IMR-90 (cell line): ENCODE measurements around the gene ABO. TPM values are rescaled to one million over a fixed set of nuclear protein-coding genes. Genes with fewer than 3 reads are reported as not detected.
"Not testable (repeated sequence)": the region's sequence is repeated elsewhere in the genome, so short reads cannot be mapped to it uniquely, and the experiment has no call there.

Source experiments
- ATAC-seq: fragments of 200-7000 bp; cut with Tn5 transposase; 2 replicates; pipeline ENCODE4 v1.9.1; 2020; ENCODE audit warnings: low read depth, mild to moderate bottlenecking, moderate library complexity
- BruUV-seq: library from RNA; stranded (reverse); fragments of 400-500 nt; replicated peaks from 2 replicates; lab custom pipeline; 2021; lab: Mats Ljungman, UMichigan
- CTCF ChIA-PET: fragments of 300-600 bp; formaldehyde crosslinking; extraction: SDS; loops from one replicate; lab custom pipeline; 2021; ENCODE audit warnings: antibody characterized with exemption; lab: Yijun Ruan, JAX
- POLR2A ChIA-PET: fragments of 300-600 bp; sonication (Branson Sonifier 250); formaldehyde crosslinking; loops from one replicate; lab custom pipeline; 2022; ENCODE audit warnings: antibody characterized with exemption; ENCODE audit not compliant: unreplicated experiment; lab: Charles Lee
- DNase-seq: peaks from one replicate; pipeline ENCODE4 v3.0.0; 2013
- H2AFZ ChIP-seq: replicated peaks from 2 replicates; pipeline ENCODE3; 2013; ENCODE audit warnings: low read length, mild to moderate bottlenecking; ENCODE audit not compliant: poor library complexity
- H2AK5ac ChIP-seq: 2 replicates; pipeline ENCODE4 v1.6.1; 2013; ENCODE audit warnings: low read depth, low read length, inconsistent platforms
- H2AK9ac ChIP-seq: replicated peaks from 2 replicates; pipeline ENCODE3; 2013; ENCODE audit warnings: mild to moderate bottlenecking, low read depth, low read length, moderate library complexity; ENCODE audit not compliant: poor library complexity
- H2BK120ac ChIP-seq: 2 replicates; pipeline ENCODE4 v1.6.1; 2013; ENCODE audit warnings: low read depth, low read length, inconsistent platforms
- H2BK15ac ChIP-seq: 3 replicates; pipeline ENCODE4 v1.6.1; 2013; ENCODE audit warnings: low read depth, low read length, inconsistent platforms
- H2BK20ac ChIP-seq: 2 replicates; pipeline ENCODE4 v1.6.1; 2013; ENCODE audit warnings: low read depth, mild to moderate bottlenecking, inconsistent platforms, low read length, moderate library complexity
- H2BK5ac ChIP-seq: 2 replicates; pipeline ENCODE4 v1.6.1; 2013; ENCODE audit warnings: mild to moderate bottlenecking, low read depth, low read length, inconsistent platforms; ENCODE audit not compliant: poor library complexity, severe bottlenecking
- H3K14ac ChIP-seq: replicated peaks from 2 replicates; pipeline ENCODE4 v1.6.1; 2013; ENCODE audit warnings: low read depth, low read length, inconsistent platforms
- H3K18ac ChIP-seq: 2 replicates; pipeline ENCODE4 v1.6.1; 2013; ENCODE audit warnings: low read depth, low read length, control low read depth
- H3K23ac ChIP-seq: 2 replicates; pipeline ENCODE4 v1.6.1; 2013; ENCODE audit warnings: low read depth, low read length, inconsistent platforms
- H3K27ac ChIP-seq: 2 replicates; pipeline ENCODE4 v1.5.1; 2013; ENCODE audit warnings: mild to moderate bottlenecking, control low read depth, low read length; ENCODE audit not compliant: insufficient read depth
- H3K27me3 ChIP-seq: 2 replicates; pipeline ENCODE4 v1.6.1; 2013; ENCODE audit warnings: low read length; ENCODE audit not compliant: control insufficient read depth, insufficient read depth
- H3K36me3 ChIP-seq: 2 replicates; pipeline ENCODE4 v1.6.1; 2013; ENCODE audit warnings: low read length, mixed read lengths; ENCODE audit not compliant: control insufficient read depth, insufficient read depth
- H3K4ac ChIP-seq: 2 replicates; pipeline ENCODE4 v1.6.1; 2013; ENCODE audit warnings: low read depth, low read length, inconsistent platforms
- H3K4me1 ChIP-seq: 2 replicates; pipeline ENCODE4 v1.6.1; 2013; ENCODE audit warnings: low read length, mixed read lengths; ENCODE audit not compliant: control insufficient read depth, insufficient read depth
- H3K4me2 ChIP-seq: 2 replicates; pipeline ENCODE4 v1.6.1; 2013; ENCODE audit warnings: low read depth, mild to moderate bottlenecking, control low read depth, low read length, moderate library complexity
- H3K4me3 ChIP-seq: 2 replicates; pipeline ENCODE4 v1.5.1; 2013; ENCODE audit warnings: low read depth, mild to moderate bottlenecking, control low read depth, low read length, moderate library complexity; ENCODE audit not compliant: insufficient read depth
- H3K56ac ChIP-seq: 2 replicates; pipeline ENCODE4 v1.6.1; 2013; ENCODE audit warnings: low read length, inconsistent platforms; ENCODE audit not compliant: insufficient read depth; ENCODE audit errors: extremely low read depth
- H3K79me1 ChIP-seq, 2 experiments: 2 replicates each; pipeline ENCODE4 v1.6.1; 2013; ENCODE audit warnings: low read length in 2 of 2, inconsistent platforms in 1 of 2, low read depth in 1 of 2
- H3K9ac ChIP-seq: 2 replicates; pipeline ENCODE4 v1.6.1; 2013; ENCODE audit warnings: low read depth, low read length, control low read depth
- H3K9me1 ChIP-seq: 2 replicates; pipeline ENCODE4 v1.6.1; 2013; ENCODE audit warnings: low read length, inconsistent platforms; ENCODE audit not compliant: insufficient read depth
- H3K9me3 ChIP-seq: 2 replicates; pipeline ENCODE4 v1.6.1; 2013; ENCODE audit warnings: low read length; ENCODE audit not compliant: control insufficient read depth, insufficient read depth
- H4K20me1 ChIP-seq: 2 replicates; pipeline ENCODE4 v1.6.1; 2013; ENCODE audit warnings: low read length, inconsistent platforms; ENCODE audit not compliant: insufficient read depth
- H4K5ac ChIP-seq: 2 replicates; pipeline ENCODE4 v1.6.1; 2013; ENCODE audit warnings: mild to moderate bottlenecking, low read depth, low read length, control low read depth
- H4K8ac ChIP-seq, 2 experiments: 2 replicates each; pipeline ENCODE4 v1.6.1; 2013; ENCODE audit warnings: low read depth in 2 of 2, low read length in 2 of 2, control low read depth in 1 of 2, inconsistent platforms in 1 of 2
- H4K91ac ChIP-seq: 2 replicates; pipeline ENCODE4 v1.6.1; 2013; ENCODE audit warnings: low read depth, low read length, inconsistent platforms; ENCODE audit not compliant: insufficient read depth
- BHLHE40 ChIP-seq: fragments of 150-350 bp; IDR thresholded peaks from 2 replicates; pipeline ENCODE4 v1.6.1; 2016; ENCODE audit warnings: mild to moderate bottlenecking, low read depth, low read length
- WGBS, 2 experiments: methylation state at CpG; one replicate each; pipeline versions ENCODE4 v1.1.5 to v1.1.7; 2013; ENCODE audit warnings: missing lambda C conversion rate in 2 of 2; ENCODE audit not compliant: insufficient read length in 1 of 2; ENCODE audit errors: extremely low coverage in 2 of 2; 5-methylcytosine and 5-hydroxymethylcytosine counted together
- dilution Hi-C: fragments of 300-500 bp; cut with HindIII; formaldehyde crosslinking; loops from one replicate; pipeline ENCODE4 v1.14.3; 2018; ENCODE audit warnings: low sequenced_read_pairs; ENCODE audit not compliant: unreplicated experiment
- in situ Hi-C: fragments of 300-500 bp; cut with MboI; formaldehyde crosslinking; loops from 3 replicates; pipeline ENCODE4 v1.14.3; 2019; ENCODE audit warnings: low sequenced_read_pairs, inconsistent platforms, mixed read lengths
- intact Hi-C: fragments of 100-400 bp; cut with micrococcal nuclease; formaldehyde crosslinking; loops from 2 replicates; pipeline ENCODE4 v1.10.0; 2022
- polyA plus RNA-seq, 3 experiments: library from polyadenylated mRNA; depleted of rRNA; stranded (reverse); fragments of >200 nt; gene quantifications; 2 replicates each; pipeline ENCODE4 v1.2.3, GENCODE V29; 2012; ENCODE audit warnings: low replicate concordance in 1 of 3
- total RNA-seq: library from RNA; depleted of rRNA; stranded (reverse); fragments of >200 nt; gene quantifications from 2 replicates; pipeline ENCODE4 v1.2.3, GENCODE V29; 2012

The ABO gene
- total and polyA plus RNA-seq, 2 of the 4 experiments (the other 2 are of a cell fraction) = not detected

GRCh38 chr9:133210202-133210532, 64.8 kb downstream of the ABO start:
- no peaks in the 10 kb centered on the region for H3K9me1 ChIP-seq
- dilution Hi-C loops = no loop called here
- H3K4ac ChIP-seq = no peak overlapping the region
- H4K8ac ChIP-seq = no peak overlapping the region
- no peak overlapping the region for H2BK20ac ChIP-seq
- H3K4me3 ChIP-seq = no peak overlapping the region
- H2BK120ac ChIP-seq = no peak overlapping the region
- no peak overlapping the region for H4K5ac ChIP-seq
- no peak overlapping the region for H3K14ac ChIP-seq
- ChIA-PET POLR2A (no interaction called here), CTCF (no interaction called here)
- 42% methylated on average over 2 of the region's 7 CpGs; no CpG with 5 or more reads in 1 of the 2 experiments for WGBS, 2 experiments
- no peak overlapping the region for H2AK9ac ChIP-seq
- no peak overlapping the region for H3K23ac ChIP-seq
- H3K79me1 ChIP-seq = no peaks in the 10 kb centered on the region
- TF ChIP-seq BHLHE40 = no peak
- H2BK15ac ChIP-seq = no peak overlapping the region
- in situ Hi-C loops = no loop called here
- no peak overlapping the region for H3K4me2 ChIP-seq
- intact Hi-C loops = no loop called here
- no peak overlapping the region for H3K27ac ChIP-seq
- no peak overlapping the region for H3K18ac ChIP-seq
- H2BK5ac ChIP-seq = no peak overlapping the region
- no peaks in the 10 kb centered on the region; the same call in 1 of the 2 replicates for H3K9me3 ChIP-seq
- H3K4me1 ChIP-seq = no peaks in the 10 kb centered on the region
- no peak overlapping the region for H3K9ac ChIP-seq
- no peak overlapping the region for H4K91ac ChIP-seq
- H2AFZ ChIP-seq = no peak overlapping the region
- H4K20me1 ChIP-seq = no peaks in the 10 kb centered on the region
- H2AK5ac ChIP-seq = no peak overlapping the region
- no peak for ATAC-seq
- no peaks in the 10 kb centered on the region for H3K36me3 ChIP-seq
- peaks cover 14% of the 10 kb centered on the region for H3K27me3 ChIP-seq
- no TSS peak for BruUV-seq
- no peak for DNase-seq
- no peak overlapping the region for H3K56ac ChIP-seq

- H2AFZ ChIP-seq, H3K79me1 ChIP-seq, H3K4ac ChIP-seq, H2AK9ac ChIP-seq, H2BK15ac ChIP-seq, POLR2A ChIA-PET, H4K91ac ChIP-seq, H3K4me3 ChIP-seq, H3K4me1 ChIP-seq, H4K20me1 ChIP-seq, H4K8ac ChIP-seq, H3K14ac ChIP-seq, H3K23ac ChIP-seq, H3K56ac ChIP-seq, intact Hi-C loops, H3K4me2 ChIP-seq, H3K9ac ChIP-seq, H3K18ac ChIP-seq, H2BK5ac ChIP-seq, dilution Hi-C loops, H2AK5ac ChIP-seq, CTCF ChIA-PET, ATAC-seq, DNase-seq, H3K9me3 ChIP-seq, H3K9me1 ChIP-seq, H2BK120ac ChIP-seq, H2BK20ac ChIP-seq, H4K5ac ChIP-seq, in situ Hi-C loops, H3K36me3 ChIP-seq, BruUV-seq, H3K27ac ChIP-seq: not testable (repeated sequence)
- 30% methylated on average over 2 of the region's 29 CpGs; no CpG with 5 or more reads in 1 of the 2 experiments for WGBS, 2 experiments
- H3K27me3 ChIP-seq = peaks cover 16% of the 10 kb centered on the region
Observed at GRCh38 chr9:133209327-133210201, 65.4 kb downstream of the ABO start.
